CD4-positive, CD25-positive, alpha-beta regulatory T cell (primary cell): ENCODE measurements around the gene SNX25. TPM values are rescaled to one million over a fixed set of nuclear protein-coding genes. Genes with fewer than 3 reads are reported as not detected.
"Not testable (repeated sequence)": the region's sequence is repeated elsewhere in the genome, so short reads cannot be mapped to it uniquely, and the experiment has no call there.

Experiments used
- ATAC-seq, 2 donors: fragments of 150-1000 bp; cut with Tn5 transposase; one replicate each; pipeline ENCODE4 v1.10.0; 2021; ENCODE audit warnings: low read depth in 2 of 2, moderate number of reproducible peaks in 2 of 2, moderate library complexity in 1 of 2
- DNase-seq, 3 donors: peaks; one replicate each; pipeline versions ENCODE4 v3.0.0 to v3.0.0-alpha.2; 2012 to 2022; ENCODE audit warnings: mixed read lengths in 1 of 3
- H3K27ac ChIP-seq: one replicate; pipeline ENCODE4 v1.7.0; 2013; ENCODE audit warnings: mild to moderate bottlenecking, low read length; ENCODE audit not compliant: insufficient read depth, poor library complexity, severe bottlenecking
- H3K27me3 ChIP-seq: one replicate; pipeline ENCODE4 v1.7.0; 2013; ENCODE audit warnings: low read length; ENCODE audit not compliant: control insufficient read depth, insufficient read depth
- H3K36me3 ChIP-seq: one replicate; pipeline ENCODE4 v1.7.0; 2013; ENCODE audit warnings: mild to moderate bottlenecking, low read length, moderate library complexity; ENCODE audit not compliant: control insufficient read depth, insufficient read depth
- H3K4me1 ChIP-seq: 2 replicates; pipeline ENCODE4 v1.7.0; 2013; ENCODE audit warnings: mild to moderate bottlenecking, low read length; ENCODE audit not compliant: insufficient read depth, control insufficient read depth, poor library complexity, severe bottlenecking
- H3K4me3 ChIP-seq: one replicate; pipeline ENCODE4 v1.7.0; 2013; ENCODE audit warnings: low read depth, mild to moderate bottlenecking, low read length, moderate library complexity
- H3K9me3 ChIP-seq, 2 experiments: 1 replicate in 1 of 2; 2 replicates in 1 of 2; pipeline ENCODE4 v1.7.0; 2013; ENCODE audit warnings: low read length in 2 of 2, mild to moderate bottlenecking in 1 of 2, moderate library complexity in 1 of 2; ENCODE audit not compliant: control insufficient read depth in 2 of 2
- H3K27ac Mint-ChIP-seq, 3 donors: one replicate each; pipeline ENCODE4 v1.8.0; 2020 to 2022; ENCODE audit warnings: mild to moderate bottlenecking in 3 of 3, mixed read lengths in 3 of 3, moderate library complexity in 2 of 3
- H3K27me3 Mint-ChIP-seq: one replicate; pipeline ENCODE4 v1.8.0; 2022; ENCODE audit warnings: mild to moderate bottlenecking, mixed read lengths
- H3K36me3 Mint-ChIP-seq: one replicate; pipeline ENCODE4 v1.8.0; 2020; ENCODE audit warnings: mixed read lengths
- H3K4me1 Mint-ChIP-seq, 4 donors: one replicate each; pipeline ENCODE4 v1.8.0; 2020 to 2022; ENCODE audit warnings: mixed read lengths in 4 of 4, mild to moderate bottlenecking in 1 of 4
- H3K4me3 Mint-ChIP-seq, 4 donors: one replicate each; pipeline ENCODE4 v1.8.0; 2020 to 2022; ENCODE audit warnings: mild to moderate bottlenecking in 4 of 4, mixed read lengths in 4 of 4, moderate library complexity in 3 of 4
- H3K9me3 Mint-ChIP-seq, 7 donors: one replicate each; pipeline ENCODE4 v1.8.0; 2020 to 2022; ENCODE audit warnings: mixed read lengths in 7 of 7, mild to moderate bottlenecking in 3 of 7, moderate library complexity in 2 of 7
- polyA plus RNA-seq, 4 donors: library from polyadenylated mRNA; unstranded; fragments of 300-500 nt; fragmentation: Illumina TruSeq; gene quantifications; one replicate each; pipeline ENCODE4 v1.2.3, GENCODE V29; 2021
- total RNA-seq: library from RNA; stranded (reverse); gene quantifications from one replicate; pipeline ENCODE4 v1.2.3, GENCODE V29; 2022

The SNX25 gene
- total and polyA plus RNA-seq, 5 donors from 2014 or later: 3.7 to 22.2 (median 8.2) TPM

GRCh38 chr4:185317462-185317861, 108.1 kb downstream of the SNX25 start:
- H3K36me3 Mint-ChIP-seq: peaks cover 58% of the 10 kb centered on the region

GRCh38 chr4:185317880-185318279, 108.5 kb downstream of the SNX25 start:
- Histone ChIP-seq H3K27me3 (no peaks in the 10 kb centered on the region), H3K4me3 (no peak overlapping the region), H3K36me3 (peaks cover 8% of the 10 kb centered on the region), H3K4me1 (no peaks in the 10 kb centered on the region), H3K9me3 (no peaks in the 10 kb centered on the region), H3K27ac (no peak overlapping the region)
- no peak for ATAC-seq
- H3K4me3 Mint-ChIP-seq: no peak overlapping the region
- peaks cover 0 to 4% (median 0%) of the 10 kb centered on the region in 7 donors for H3K9me3 Mint-ChIP-seq
- H3K36me3 Mint-ChIP-seq: peaks cover 55% of the 10 kb centered on the region
- no peaks in the 10 kb centered on the region for H3K27me3 Mint-ChIP-seq
- no peak for DNase-seq
- peak overlapping the region in 1 of 3 donors; percentile 12 for H3K27ac Mint-ChIP-seq
- H3K4me1 Mint-ChIP-seq: peaks cover 0 to 15% (median 6%) of the 10 kb centered on the region in 4 donors

More at GRCh38 chr4:185317462-185317861, 108.1 kb downstream of the SNX25 start:
- H3K27ac ChIP-seq, H3K27me3 ChIP-seq, ATAC-seq, H3K9me3 Mint-ChIP-seq, H3K36me3 ChIP-seq, H3K4me3 ChIP-seq, H3K4me1 ChIP-seq, H3K27me3 Mint-ChIP-seq, H3K4me3 Mint-ChIP-seq, DNase-seq, H3K9me3 ChIP-seq: not testable (repeated sequence)
- peak overlapping the region in 1 of 3 donors; percentile 12 for H3K27ac Mint-ChIP-seq
- peaks cover 0 to 15% (median 6%) of the 10 kb centered on the region in 4 donors for H3K4me1 Mint-ChIP-seq

- H3K4me1 ChIP-seq: no peaks in the 10 kb centered on the region
- H3K36me3 ChIP-seq: peaks cover 5% of the 10 kb centered on the region
- Mint-ChIP-seq H3K4me3 (no peak overlapping the region), H3K27me3 (no peaks in the 10 kb centered on the region), H3K4me1 (peaks cover 0 to 15% (median 6%) of the 10 kb centered on the region in 4 donors), H3K9me3 (peaks cover 0 to 4% (median 0%) of the 10 kb centered on the region in 7 donors), H3K27ac (peak overlapping the region in 1 of 3 donors; percentile 41), H3K36me3 (peaks cover 51% of the 10 kb centered on the region)
- H3K9me3 ChIP-seq: no peaks in the 10 kb centered on the region
- H3K4me3 ChIP-seq: no peak overlapping the region
- DNase-seq (peak in 1 of 3 donors; percentile 76), ATAC-seq (no peak)
- no peaks in the 10 kb centered on the region for H3K27me3 ChIP-seq
- no peak overlapping the region for H3K27ac ChIP-seq
Observed at GRCh38 chr4:185318679-185319078, 109.3 kb downstream of the SNX25 start.

- H3K27ac Mint-ChIP-seq: no peak overlapping the region
Observed at GRCh38 chr4:185322803-185323202, 113.4 kb downstream of the SNX25 start.

GRCh38 chr4:185323606-185324005, 114.2 kb downstream of the SNX25 start:
- H3K4me3 Mint-ChIP-seq: no peak overlapping the region
- ATAC-seq (no peak), DNase-seq (no peak)
- peaks cover 33% of the 10 kb centered on the region for H3K36me3 Mint-ChIP-seq
- peaks cover 0 to 3% (median 3%) of the 10 kb centered on the region in 4 donors for H3K4me1 Mint-ChIP-seq
- Histone ChIP-seq H3K36me3 (no peaks in the 10 kb centered on the region), H3K4me3 (no peak overlapping the region), H3K4me1 (no peaks in the 10 kb centered on the region), H3K27me3 (no peaks in the 10 kb centered on the region), H3K27ac (no peak overlapping the region), H3K9me3 (no peaks in the 10 kb centered on the region)
- H3K27me3 Mint-ChIP-seq: no peaks in the 10 kb centered on the region
- H3K27ac Mint-ChIP-seq: no peak overlapping the region
- peaks cover 0 to 2% (median 0%) of the 10 kb centered on the region in 7 donors for H3K9me3 Mint-ChIP-seq

More at GRCh38 chr4:185322803-185323202, 113.4 kb downstream of the SNX25 start:
- no peak for ATAC-seq
- Histone ChIP-seq H3K9me3 (no peaks in the 10 kb centered on the region), H3K27ac (no peak overlapping the region), H3K4me3 (no peak overlapping the region), H3K36me3 (no peaks in the 10 kb centered on the region), H3K4me1 (no peaks in the 10 kb centered on the region), H3K27me3 (no peaks in the 10 kb centered on the region)
- no peak overlapping the region for H3K4me3 Mint-ChIP-seq
- no peaks in the 10 kb centered on the region for H3K27me3 Mint-ChIP-seq
- peaks cover 0 to 2% (median 0%) of the 10 kb centered on the region in 7 donors for H3K9me3 Mint-ChIP-seq
- peaks cover 0 to 9% (median 6%) of the 10 kb centered on the region in 4 donors for H3K4me1 Mint-ChIP-seq
- H3K36me3 Mint-ChIP-seq: peaks cover 31% of the 10 kb centered on the region
- no peak for DNase-seq

GRCh38 chr4:185324361-185324760, 115.0 kb downstream of the SNX25 start:
- not testable (repeated sequence) for H3K9me3 ChIP-seq, DNase-seq, H3K4me1 ChIP-seq, H3K27me3 ChIP-seq, H3K27me3 Mint-ChIP-seq, H3K4me1 Mint-ChIP-seq, H3K4me3 ChIP-seq, H3K27ac ChIP-seq, ATAC-seq, H3K36me3 ChIP-seq, H3K9me3 Mint-ChIP-seq
- peaks cover 38% of the 10 kb centered on the region for H3K36me3 Mint-ChIP-seq
- H3K27ac Mint-ChIP-seq: peak overlapping the region in 1 of 3 donors; percentile 5
- H3K4me3 Mint-ChIP-seq: peak overlapping the region in 1 of 4 donors; percentile 27

- H3K4me3 Mint-ChIP-seq, H3K4me3 ChIP-seq, H3K27ac Mint-ChIP-seq, ATAC-seq, H3K4me1 ChIP-seq, H3K27ac ChIP-seq, DNase-seq, H3K4me1 Mint-ChIP-seq, H3K27me3 ChIP-seq, H3K36me3 ChIP-seq, H3K9me3 ChIP-seq, H3K27me3 Mint-ChIP-seq, H3K9me3 Mint-ChIP-seq: not testable (repeated sequence)
- H3K36me3 Mint-ChIP-seq: peaks cover 35% of the 10 kb centered on the region
Observed at GRCh38 chr4:185325721-185326120, 116.3 kb downstream of the SNX25 start.

GRCh38 chr4:185328586-185328985, 119.2 kb downstream of the SNX25 start:
- ATAC-seq: no peak
- no peak overlapping the region for H3K4me3 ChIP-seq
- peaks cover 34% of the 10 kb centered on the region for H3K36me3 Mint-ChIP-seq
- H3K36me3 ChIP-seq: peaks cover 6% of the 10 kb centered on the region
- H3K9me3 Mint-ChIP-seq: peaks cover 0 to 3% (median 0%) of the 10 kb centered on the region in 7 donors
- no peaks in the 10 kb centered on the region for H3K27me3 Mint-ChIP-seq
- no peak for DNase-seq
- H3K27ac ChIP-seq: no peak overlapping the region
- H3K9me3 ChIP-seq: no peaks in the 10 kb centered on the region
- peaks cover 0 to 14% (median 2%) of the 10 kb centered on the region in 4 donors for H3K4me1 Mint-ChIP-seq
- H3K4me1 ChIP-seq: no peaks in the 10 kb centered on the region
- no peak overlapping the region for H3K4me3 Mint-ChIP-seq
- no peak overlapping the region for H3K27ac Mint-ChIP-seq
- no peaks in the 10 kb centered on the region for H3K27me3 ChIP-seq
